GM18526 (cell line): Measurements from ENCODE around the gene SFT2D3.

Experiments used
- POLR2A ChIP-seq: IDR thresholded peaks from 3 replicates; pipeline ENCODE4 v1.6.1; 2011; ENCODE audit not compliant: insufficient read length; ENCODE audit errors: extremely low read depth

The SFT2D3 gene

GRCh38 chr2:127661949-127662510 is 39.3 kb upstream of the SFT2D3 start:
- no peak for TF ChIP-seq POLR2A

GRCh38 chr2:127662937-127663565 is 38.2 kb upstream of the SFT2D3 start:
- no peak for TF ChIP-seq POLR2A

- no peak for TF ChIP-seq POLR2A
Measured at GRCh38 chr2:127663566-127664064, 37.7 kb upstream of the SFT2D3 start.

GRCh38 chr2:127664065-127664894 is 37.0 kb upstream of the SFT2D3 start:
- no peak for TF ChIP-seq POLR2A

GRCh38 chr2:127664895-127665225 is 36.4 kb upstream of the SFT2D3 start:
- TF ChIP-seq POLR2A = no peak

GRCh38 chr2:127665267-127665893 is 35.9 kb upstream of the SFT2D3 start:
- no peak for TF ChIP-seq POLR2A

- TF ChIP-seq POLR2A = no peak
Measured at GRCh38 chr2:127669056-127669455, 32.2 kb upstream of the SFT2D3 start.

- TF ChIP-seq POLR2A = no peak
Measured at GRCh38 chr2:127670055-127670956, 31.0 kb upstream of the SFT2D3 start.

GRCh38 chr2:127670957-127671290 is 30.4 kb upstream of the SFT2D3 start:
- TF ChIP-seq POLR2A = no peak

- no peak for TF ChIP-seq POLR2A
Measured at GRCh38 chr2:127671557-127672302, 29.6 kb upstream of the SFT2D3 start.

- no peak for TF ChIP-seq POLR2A
Measured at GRCh38 chr2:127672341-127673224, 28.7 kb upstream of the SFT2D3 start.

GRCh38 chr2:127673291-127674069 is 27.8 kb upstream of the SFT2D3 start:
- TF ChIP-seq POLR2A = no peak

- TF ChIP-seq POLR2A = no peak
Measured at GRCh38 chr2:127674241-127675209, 26.8 kb upstream of the SFT2D3 start.
